ENCODE data around the gene SORL1.

The SORL1 gene

DNA sequence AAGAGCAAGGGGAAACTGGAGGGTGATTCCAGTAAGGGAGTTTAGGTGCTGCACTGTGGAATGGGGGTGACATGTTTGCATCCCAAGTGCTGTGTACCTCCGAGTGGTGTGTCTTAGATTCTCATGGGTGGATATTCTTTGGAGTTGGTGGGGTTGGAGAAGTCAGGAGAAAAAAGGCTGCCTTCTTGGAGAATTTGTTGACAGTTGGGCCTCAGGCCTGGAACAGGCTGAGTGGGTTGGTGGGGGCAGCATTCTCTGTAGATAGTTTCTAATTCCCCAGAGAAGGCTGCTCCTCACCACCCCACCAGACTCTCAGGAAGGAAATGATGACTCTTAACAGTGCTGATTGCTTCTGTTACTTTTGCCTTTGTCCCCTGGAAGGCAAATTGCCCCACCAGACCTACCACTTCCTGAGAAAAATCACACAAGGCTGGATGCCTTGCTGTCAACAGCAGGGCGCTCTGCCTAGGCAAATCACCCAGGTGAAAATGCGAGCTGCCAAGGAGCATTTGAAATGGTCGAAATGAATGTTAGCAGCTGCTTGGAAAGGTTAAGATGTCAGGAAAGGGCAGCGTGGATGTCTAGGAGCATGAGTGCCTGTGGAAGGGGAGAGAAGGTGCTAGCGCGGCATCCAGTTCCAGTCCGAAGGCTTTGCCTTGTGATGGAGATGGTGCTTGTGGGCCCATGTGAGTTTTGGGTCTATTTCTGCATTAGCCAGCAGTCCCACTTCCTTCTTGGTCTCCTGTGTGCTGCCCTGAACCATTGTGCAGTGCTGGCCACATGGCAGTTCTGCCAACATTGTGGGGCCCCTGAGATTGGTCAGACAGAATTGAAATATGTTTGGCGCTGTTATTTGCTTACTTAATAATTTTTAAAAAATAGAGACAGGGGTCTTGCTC is 30.4 kb downstream of the SORL1 start:
- peaks cover 45% of the 10 kb centered on the region; the same call in 1 of the 2 replicates for H3K36me3 ChIP-seq (ENCODE audit: insufficient read depth, low read length)
- no peaks in the 10 kb centered on the region for H3K27me3 ChIP-seq (ENCODE audit: insufficient read depth, low read length, poor library complexity, severe bottlenecking)
- peaks cover 62% of the 10 kb centered on the region for H3K79me2 ChIP-seq (ENCODE audit: insufficient read depth, low read length)
- H4K20me1 ChIP-seq (ENCODE audit: insufficient read depth, low read length, poor library complexity, severe bottlenecking) = no peaks in the 10 kb centered on the region
- no peaks in the 10 kb centered on the region for H3K9me3 ChIP-seq (ENCODE audit: insufficient read depth, low read depth, low read length)
- H3K9me2 ChIP-seq (replicated peaks; ENCODE audit: low read depth, low read length) = no peaks in the 10 kb centered on the region
- H3K4me3 ChIP-seq (ENCODE audit: low read length, poor library complexity, severe bottlenecking) = peak overlapping the region; percentile 78
- H3K9ac ChIP-seq (ENCODE audit: low read depth, low read length, poor library complexity, severe bottlenecking) = peak overlapping the region; percentile 94
- peaks cover 34% of the 10 kb centered on the region for H3K4me1 ChIP-seq (ENCODE audit: insufficient read depth, low read length, poor library complexity, severe bottlenecking)
- H3F3A ChIP-seq (ENCODE audit: low read depth) = peaks cover 13% of the 10 kb centered on the region
- H2AFZ ChIP-seq (ENCODE audit: low read length) = no peak overlapping the region
- H3K4me2 ChIP-seq (ENCODE audit: low read depth, low read length, poor library complexity, severe bottlenecking) = peak overlapping the region; percentile 91
- TF ChIP-seq, protein P1, sequence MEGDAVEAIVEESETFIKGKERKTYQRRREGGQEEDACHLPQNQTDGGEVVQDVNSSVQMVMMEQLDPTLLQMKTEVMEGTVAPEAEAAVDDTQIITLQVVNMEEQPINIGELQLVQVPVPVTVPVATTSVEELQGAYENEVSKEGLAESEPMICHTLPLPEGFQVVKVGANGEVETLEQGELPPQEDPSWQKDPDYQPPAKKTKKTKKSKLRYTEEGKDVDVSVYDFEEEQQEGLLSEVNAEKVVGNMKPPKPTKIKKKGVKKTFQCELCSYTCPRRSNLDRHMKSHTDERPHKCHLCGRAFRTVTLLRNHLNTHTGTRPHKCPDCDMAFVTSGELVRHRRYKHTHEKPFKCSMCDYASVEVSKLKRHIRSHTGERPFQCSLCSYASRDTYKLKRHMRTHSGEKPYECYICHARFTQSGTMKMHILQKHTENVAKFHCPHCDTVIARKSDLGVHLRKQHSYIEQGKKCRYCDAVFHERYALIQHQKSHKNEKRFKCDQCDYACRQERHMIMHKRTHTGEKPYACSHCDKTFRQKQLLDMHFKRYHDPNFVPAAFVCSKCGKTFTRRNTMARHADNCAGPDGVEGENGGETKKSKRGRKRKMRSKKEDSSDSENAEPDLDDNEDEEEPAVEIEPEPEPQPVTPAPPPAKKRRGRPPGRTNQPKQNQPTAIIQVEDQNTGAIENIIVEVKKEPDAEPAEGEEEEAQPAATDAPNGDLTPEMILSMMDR (conservative IDR thresholded peaks at IDR 0.05; ENCODE audit: low read length) = no peak
- no peak for TF ChIP-seq EZH2phosphoT487 (IDR thresholded peaks at IDR 0.05; ENCODE audit: borderline replicate concordance)

DNA sequence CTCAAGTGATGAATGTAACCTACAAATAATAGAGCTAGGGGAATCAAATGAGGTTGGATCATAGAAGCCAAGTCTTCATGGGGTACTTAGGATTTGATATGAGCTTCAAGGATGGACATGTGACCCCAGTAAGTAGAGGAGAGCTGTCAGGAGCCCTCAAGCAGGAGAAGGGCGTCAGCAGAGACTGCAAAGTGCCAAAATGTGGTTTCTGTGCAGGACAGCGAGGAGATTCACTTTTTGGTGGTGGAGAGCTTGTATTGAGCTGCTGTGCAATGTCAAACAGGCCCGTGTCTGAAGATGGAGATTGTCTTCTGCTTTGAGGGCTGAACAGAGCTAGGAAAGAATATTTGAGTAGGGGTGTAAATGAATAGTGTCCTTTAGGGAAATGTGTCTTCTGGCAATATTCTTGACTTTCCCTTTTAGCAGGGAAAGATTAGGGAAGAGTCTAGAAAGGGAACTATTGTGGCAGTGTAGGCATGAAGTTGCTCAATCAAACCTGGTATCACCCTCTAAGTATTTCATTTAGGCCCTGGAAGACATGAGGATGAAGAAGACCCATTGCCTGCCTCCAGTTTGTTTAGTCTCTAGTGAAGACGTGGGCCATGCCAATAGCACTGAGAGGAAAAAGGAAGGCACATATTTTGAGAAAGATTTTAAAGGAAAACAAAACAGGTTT is 31.8 kb downstream of the SORL1 start:
- Histone ChIP-seq H3K9me2 (replicated peaks; ENCODE audit: low read depth, low read length) (no peaks in the 10 kb centered on the region), H3K9ac (ENCODE audit: low read depth, low read length, poor library complexity, severe bottlenecking) (peak overlapping the region; percentile 94), H3F3A (ENCODE audit: low read depth) (peaks cover 13% of the 10 kb centered on the region), H3K79me2 (ENCODE audit: insufficient read depth, low read length) (peaks cover 62% of the 10 kb centered on the region), H4K20me1 (ENCODE audit: insufficient read depth, low read length, poor library complexity, severe bottlenecking) (no peaks in the 10 kb centered on the region), H3K4me2 (ENCODE audit: low read depth, low read length, poor library complexity, severe bottlenecking) (peak overlapping the region; percentile 91), H3K4me3 (ENCODE audit: low read length, poor library complexity, severe bottlenecking) (peak overlapping the region; percentile 78), H2AFZ (ENCODE audit: low read length) (no peak overlapping the region), H3K4me1 (ENCODE audit: insufficient read depth, low read length, poor library complexity, severe bottlenecking) (peaks cover 34% of the 10 kb centered on the region), H3K27me3 (ENCODE audit: insufficient read depth, low read length, poor library complexity, severe bottlenecking) (no peaks in the 10 kb centered on the region), H3K9me3 (ENCODE audit: insufficient read depth, low read depth, low read length) (no peaks in the 10 kb centered on the region), H3K36me3 (ENCODE audit: insufficient read depth, low read length) (peaks cover 48% of the 10 kb centered on the region; the same call in 1 of the 2 replicates)
- TF ChIP-seq, protein P1 (conservative IDR thresholded peaks at IDR 0.05; ENCODE audit: low read length) = no peak
- no peak for TF ChIP-seq EZH2phosphoT487 (IDR thresholded peaks at IDR 0.05; ENCODE audit: borderline replicate concordance)

DNA sequence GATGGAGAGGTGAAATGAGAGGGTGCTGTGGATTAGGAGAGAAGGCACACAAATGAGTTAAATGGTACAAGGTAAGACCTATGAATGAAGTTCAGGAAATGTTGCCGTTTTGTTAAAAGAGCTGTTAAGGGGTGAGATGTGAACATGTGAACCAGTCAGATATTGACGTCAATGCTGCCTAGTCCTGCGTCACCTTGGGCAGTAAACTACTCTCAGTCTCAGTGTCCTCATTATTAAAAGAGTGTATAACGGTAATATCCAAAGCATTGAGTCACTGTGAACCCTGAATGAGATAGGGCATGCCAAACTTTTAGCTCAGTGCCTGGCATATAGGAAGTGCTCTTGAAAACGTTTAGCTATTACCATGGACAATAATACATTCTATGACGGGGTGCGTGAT is 33.1 kb downstream of the SORL1 start:
- no peaks in the 10 kb centered on the region for H3K9me3 ChIP-seq (ENCODE audit: insufficient read depth, low read depth, low read length)
- H3F3A ChIP-seq (ENCODE audit: low read depth) = peaks cover 13% of the 10 kb centered on the region
- no peak overlapping the region for H3K4me3 ChIP-seq (ENCODE audit: low read length, poor library complexity, severe bottlenecking)
- no peaks in the 10 kb centered on the region for H3K27me3 ChIP-seq (ENCODE audit: insufficient read depth, low read length, poor library complexity, severe bottlenecking)
- TF ChIP-seq, protein P1 (conservative IDR thresholded peaks at IDR 0.05; ENCODE audit: low read length) = no peak
- no peak for TF ChIP-seq EZH2phosphoT487 (IDR thresholded peaks at IDR 0.05; ENCODE audit: borderline replicate concordance)
- H4K20me1 ChIP-seq (ENCODE audit: insufficient read depth, low read length, poor library complexity, severe bottlenecking) = no peaks in the 10 kb centered on the region
- no peak overlapping the region for H3K4me2 ChIP-seq (ENCODE audit: low read depth, low read length, poor library complexity, severe bottlenecking)
- no peaks in the 10 kb centered on the region for H3K9me2 ChIP-seq (replicated peaks; ENCODE audit: low read depth, low read length)
- H3K9ac ChIP-seq (ENCODE audit: low read depth, low read length, poor library complexity, severe bottlenecking) = no peak overlapping the region
- peaks cover 52% of the 10 kb centered on the region for H3K79me2 ChIP-seq (ENCODE audit: insufficient read depth, low read length)
- no peak overlapping the region for H2AFZ ChIP-seq (ENCODE audit: low read length)
- H3K4me1 ChIP-seq (ENCODE audit: insufficient read depth, low read length, poor library complexity, severe bottlenecking) = peaks cover 34% of the 10 kb centered on the region
- peaks cover 51% of the 10 kb centered on the region; the same call in 1 of the 2 replicates for H3K36me3 ChIP-seq (ENCODE audit: insufficient read depth, low read length)

Measured in Loucy (cell line).